Vagina (tissue), 2 donors: ENCODE data around the gene PCNX3. TPM values are rescaled to one million over a fixed set of nuclear protein-coding genes. Genes with fewer than 3 reads are reported as not detected.

Experiments used
- DNase-seq, 2 donors: peaks; one replicate each; pipeline ENCODE4 v3.0.0-alpha.2; 2017; ENCODE audit errors: extremely low spot score in 2 of 2
- H3K27ac ChIP-seq: fragments of 200-600 bp; sonication (generic); one replicate; pipeline ENCODE4 v1.5.1; 2019
- H3K27me3 ChIP-seq: fragments of 200-600 bp; sonication (generic); one replicate; pipeline ENCODE4 v1.5.1; 2019
- H3K36me3 ChIP-seq, 2 donors: fragments of 200-600 bp; sonication (generic); one replicate each; pipeline ENCODE4 v1.5.1; 2017 to 2019
- H3K4me1 ChIP-seq: fragments of 200-600 bp; sonication (generic); one replicate; pipeline ENCODE4 v1.5.1; 2019
- H3K4me3 ChIP-seq, 2 donors: fragments of 200-600 bp; sonication (generic); 1 replicate in 1 of 2; 2 replicates in 1 of 2; pipeline ENCODE4 v1.5.1; 2016 to 2019
- H3K9me3 ChIP-seq: fragments of 200-600 bp; sonication (generic); one replicate; pipeline ENCODE4 v1.5.1; 2019
- POLR2A ChIP-seq, 2 donors: fragments of 450-650 bp; IDR thresholded peaks; one replicate each; pipeline ENCODE4 v1.6.1; 2017; ENCODE audit warnings: antibody characterized with exemption in 2 of 2, mild to moderate bottlenecking in 2 of 2, moderate library complexity in 2 of 2
- POLR2AphosphoS5 ChIP-seq, 2 donors: sonication (generic); formaldehyde crosslinking; IDR thresholded peaks; one replicate each; pipeline ENCODE4 v1.9.0; 2017; ENCODE audit warnings: antibody characterized with exemption in 2 of 2, mild to moderate bottlenecking in 2 of 2, low read depth in 1 of 2; ENCODE audit not compliant: insufficient read depth in 1 of 2
- intact Hi-C: fragments of 100-400 bp; cut with DNase I; formaldehyde crosslinking; loops from one replicate; pipeline ENCODE4 v1.15.1; 2023
- total RNA-seq: library from RNA; depleted of rRNA; stranded (reverse); fragments of >200 nt; gene quantifications from one replicate; pipeline ENCODE4 v1.2.3, GENCODE V29; 2016
- TF ChIP-seq, protein P1 (sequence below), 3 experiments: fragments of 450-650 bp in 2 of 3; fragments of 200-600 bp in 1 of 3; sonication (generic) in 1 of 3; IDR thresholded peaks; one replicate each; pipeline ENCODE4 v1.5.1; 2017 to 2019; ENCODE audit warnings: antibody characterized with exemption in 3 of 3, mild to moderate bottlenecking in 2 of 3, moderate library complexity in 2 of 3

The PCNX3 gene
- total RNA-seq, 1 donor from 2014 or later, result 24.8 TPM

GRCh38 chr11:65593518-65594414 lies 21.8 kb upstream of the PCNX3 start:
- DNase-seq, result no peak
- intact Hi-C loops, result no loop called here
- no peaks in the 10 kb centered on the region for H3K27me3 ChIP-seq

DNA sequence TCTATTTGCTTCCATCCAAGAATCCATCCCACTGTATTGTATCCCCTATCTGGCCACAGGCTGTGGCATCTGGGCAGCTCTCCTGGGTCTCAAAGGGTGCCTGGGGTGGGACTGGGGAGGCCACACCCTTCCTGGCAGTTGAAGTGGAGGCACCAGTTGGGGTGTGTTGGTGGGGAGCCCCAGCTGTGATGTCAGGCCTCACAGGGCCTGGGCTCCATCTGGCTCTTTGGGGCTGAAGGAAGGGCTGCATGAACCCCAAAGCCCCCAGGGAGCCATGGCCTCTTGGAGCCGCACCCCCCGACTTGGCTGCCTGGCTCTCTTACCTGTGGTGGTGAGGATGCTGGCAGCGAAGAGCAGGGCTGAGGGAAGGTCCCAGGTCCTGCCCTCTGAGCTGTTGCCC lies 20.4 kb upstream of the PCNX3 start:
- DNase-seq, result no peak
- Histone ChIP-seq H3K27me3 (no peaks in the 10 kb centered on the region), H3K9me3 (no peaks in the 10 kb centered on the region), H3K27ac (peak overlapping the region; percentile 70), H3K36me3 (peaks cover 0 to 23% of the 10 kb centered on the region in 2 donors), H3K4me1 (peaks cover 38% of the 10 kb centered on the region), H3K4me3 (no peak overlapping the region)
- no peak for TF ChIP-seq POLR2AphosphoS5 (IDR thresholded peaks at IDR 0.05; ENCODE audit: insufficient read depth in 1 of 2, low read depth in 1 of 2)
- TF ChIP-seq, protein P1, sequence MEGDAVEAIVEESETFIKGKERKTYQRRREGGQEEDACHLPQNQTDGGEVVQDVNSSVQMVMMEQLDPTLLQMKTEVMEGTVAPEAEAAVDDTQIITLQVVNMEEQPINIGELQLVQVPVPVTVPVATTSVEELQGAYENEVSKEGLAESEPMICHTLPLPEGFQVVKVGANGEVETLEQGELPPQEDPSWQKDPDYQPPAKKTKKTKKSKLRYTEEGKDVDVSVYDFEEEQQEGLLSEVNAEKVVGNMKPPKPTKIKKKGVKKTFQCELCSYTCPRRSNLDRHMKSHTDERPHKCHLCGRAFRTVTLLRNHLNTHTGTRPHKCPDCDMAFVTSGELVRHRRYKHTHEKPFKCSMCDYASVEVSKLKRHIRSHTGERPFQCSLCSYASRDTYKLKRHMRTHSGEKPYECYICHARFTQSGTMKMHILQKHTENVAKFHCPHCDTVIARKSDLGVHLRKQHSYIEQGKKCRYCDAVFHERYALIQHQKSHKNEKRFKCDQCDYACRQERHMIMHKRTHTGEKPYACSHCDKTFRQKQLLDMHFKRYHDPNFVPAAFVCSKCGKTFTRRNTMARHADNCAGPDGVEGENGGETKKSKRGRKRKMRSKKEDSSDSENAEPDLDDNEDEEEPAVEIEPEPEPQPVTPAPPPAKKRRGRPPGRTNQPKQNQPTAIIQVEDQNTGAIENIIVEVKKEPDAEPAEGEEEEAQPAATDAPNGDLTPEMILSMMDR (IDR thresholded peaks at IDR 0.05), result no peak
- TF ChIP-seq POLR2A (IDR thresholded peaks at IDR 0.05), result no peak
- intact Hi-C loops, result no loop called here

More at GRCh38 chr11:65593518-65594414, 21.8 kb upstream of the PCNX3 start:
- H3K4me1 ChIP-seq, result peaks cover 38% of the 10 kb centered on the region
- H3K9me3 ChIP-seq, result no peaks in the 10 kb centered on the region
- peak in 1 of 2 donors; percentile 49 for TF ChIP-seq POLR2AphosphoS5 (IDR thresholded peaks at IDR 0.05; ENCODE audit: insufficient read depth in 1 of 2, low read depth in 1 of 2)
- TF ChIP-seq, protein P1 (IDR thresholded peaks at IDR 0.05), result peak in 2 of 3 experiments; percentile 45 to 49
- no peak for TF ChIP-seq POLR2A (IDR thresholded peaks at IDR 0.05)
- H3K27ac ChIP-seq, result peak overlapping the region; percentile 21
- no peak overlapping the region for H3K4me3 ChIP-seq
- peaks cover 0 to 18% of the 10 kb centered on the region in 2 donors for H3K36me3 ChIP-seq

DNA sequence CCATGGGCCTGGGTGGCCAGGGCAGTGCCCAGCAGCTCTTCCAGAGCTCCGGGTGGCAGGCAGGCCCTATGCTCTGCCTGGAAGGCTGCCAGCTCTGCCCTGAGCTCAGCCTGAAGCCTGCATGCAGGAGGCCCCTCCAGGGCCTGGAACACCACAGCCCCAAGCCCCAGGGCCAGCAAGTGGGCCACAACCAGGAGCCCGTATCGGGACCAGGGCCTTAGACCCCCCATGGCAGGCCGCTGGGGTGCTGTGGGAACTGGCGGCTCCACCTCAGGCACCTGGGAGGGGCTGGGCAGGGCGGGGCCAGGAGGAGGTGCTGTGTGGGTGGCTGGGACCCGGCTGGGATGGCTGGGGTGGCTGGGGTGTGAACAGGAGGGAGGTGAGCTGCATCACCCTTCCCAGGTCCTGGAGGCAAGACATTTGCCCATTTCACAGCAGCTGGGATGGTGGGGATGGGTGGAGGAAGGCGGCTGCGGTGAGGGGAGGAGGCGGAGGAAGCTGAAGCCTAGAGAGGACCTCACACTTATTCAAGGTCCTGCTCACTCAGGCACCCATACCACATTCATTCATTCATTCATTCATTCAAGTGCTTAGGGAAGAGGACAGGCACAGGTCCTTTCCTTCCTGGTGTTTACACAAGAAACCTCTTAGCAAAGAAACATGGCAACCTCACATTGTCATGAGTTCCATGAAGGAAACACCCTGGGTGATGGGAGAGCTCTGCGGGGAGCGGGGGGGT lies 19.9 kb upstream of the PCNX3 start, which contains the start of gene KCNK7:
Gene KCNK7 (minus strand): TSS at position 258 of the 739 bp plus-strand sequence. CDS start 28 bp downstream, at position 230.
- H3K36me3 ChIP-seq, result peaks cover 0 to 23% of the 10 kb centered on the region in 2 donors
- no peaks in the 10 kb centered on the region for H3K27me3 ChIP-seq
- H3K9me3 ChIP-seq, result no peaks in the 10 kb centered on the region
- peak within 1 kb of the TSS; percentile 70 for H3K27ac ChIP-seq
- intact Hi-C loops, result no loop called here
- peaks cover 38% of the 10 kb centered on the region for H3K4me1 ChIP-seq
- TF ChIP-seq POLR2A (IDR thresholded peaks at IDR 0.05), result no peak
- TF ChIP-seq, protein P1 (IDR thresholded peaks at IDR 0.05), result no peak
- DNase-seq, result no peak
- H3K4me3 ChIP-seq, result no peak within 1 kb of the TSS

DNA sequence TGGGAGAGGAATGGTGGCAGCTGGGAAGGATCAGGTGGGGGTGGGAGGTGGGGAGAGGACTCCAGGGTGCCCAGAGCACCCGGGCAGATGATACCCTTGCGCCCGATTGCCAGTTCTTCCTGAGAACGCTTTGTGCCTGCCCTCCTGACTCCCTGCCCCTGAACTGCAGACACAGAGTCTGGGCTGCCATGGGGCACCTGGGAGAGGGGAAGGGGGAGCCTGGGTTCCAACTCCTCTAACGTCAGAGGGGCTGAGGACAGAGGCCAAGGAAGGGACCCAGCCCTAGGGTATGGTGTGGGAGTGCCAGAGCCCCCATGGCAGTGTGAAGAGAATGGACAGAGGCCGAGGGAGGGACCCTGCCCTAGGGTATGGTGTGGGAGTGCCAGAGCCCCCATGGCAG lies 19.1 kb upstream of the PCNX3 start:
- no peak overlapping the region for H3K4me3 ChIP-seq
- H3K9me3 ChIP-seq, result no peaks in the 10 kb centered on the region
- TF ChIP-seq POLR2AphosphoS5 (IDR thresholded peaks at IDR 0.05; ENCODE audit: insufficient read depth in 1 of 2, low read depth in 1 of 2) (no peak), POLR2A (IDR thresholded peaks at IDR 0.05) (no peak)
- TF ChIP-seq, protein P1 (IDR thresholded peaks at IDR 0.05), result no peak
- H3K4me1 ChIP-seq, result peaks cover 38% of the 10 kb centered on the region
- DNase-seq, result no peak
- intact Hi-C loops, result no loop called here
- peaks cover 0 to 18% of the 10 kb centered on the region in 2 donors for H3K36me3 ChIP-seq
- H3K27me3 ChIP-seq, result no peaks in the 10 kb centered on the region
- H3K27ac ChIP-seq, result no peak overlapping the region
